ENCODE measurements around the gene ATP6V0E1.
"Not testable (repeated sequence)": the region's sequence is repeated elsewhere in the genome, so short reads cannot be mapped to it uniquely, and the experiment has no call there.

ATP6V0E1 gene

GRCh38 chr5:173010021-173010420, 26.4 kb downstream of the ATP6V0E1 start:
- DNase-seq: no peak

DNA sequence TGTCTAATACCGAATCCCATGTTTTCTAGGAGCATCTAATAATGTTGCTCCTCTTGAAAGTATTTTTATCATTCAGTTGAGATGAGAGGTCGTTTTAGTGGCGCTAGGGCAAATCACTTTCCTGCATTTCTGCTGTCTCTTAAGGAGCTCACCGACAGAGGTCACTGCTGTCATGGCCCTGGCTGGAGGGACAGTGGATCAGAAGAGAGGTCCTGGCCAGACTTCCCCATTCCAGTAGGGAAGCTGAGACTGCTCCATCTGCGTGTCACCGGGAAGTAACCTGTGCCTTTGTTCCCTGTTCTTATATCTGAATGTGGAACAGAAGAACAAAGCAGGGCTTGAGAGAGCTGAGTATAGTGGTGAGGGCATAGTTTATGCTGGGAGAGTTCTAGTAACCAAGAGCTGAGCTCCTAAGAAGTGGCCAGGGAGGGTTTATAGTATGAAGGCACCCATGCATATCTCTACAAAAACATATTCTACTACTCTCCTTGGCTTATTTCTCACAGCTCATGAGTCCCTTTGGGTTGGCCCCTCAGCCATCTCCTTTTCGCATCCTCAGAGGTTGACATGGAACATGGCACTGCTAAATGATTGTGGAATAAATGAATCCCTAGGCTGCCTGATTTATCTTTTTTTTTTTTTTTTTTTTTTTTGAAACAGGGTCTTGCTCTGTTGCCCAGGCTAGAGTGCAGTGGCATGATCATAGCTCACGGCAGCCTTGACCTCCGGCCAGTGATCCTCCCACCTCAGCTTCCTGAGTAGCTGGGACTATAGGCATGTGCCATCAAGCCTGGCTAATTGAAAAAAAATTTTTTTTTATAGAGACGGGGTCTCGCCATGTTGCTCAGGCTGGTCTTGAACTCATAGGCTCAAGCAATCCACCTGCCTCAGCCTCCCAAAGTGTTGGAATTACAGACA, 27.2 kb downstream of the ATP6V0E1 start:
- DNase-seq: no peak

- DNase-seq: no peak
Observed at GRCh38 chr5:173011566-173011965, 28.0 kb downstream of the ATP6V0E1 start.

DNA sequence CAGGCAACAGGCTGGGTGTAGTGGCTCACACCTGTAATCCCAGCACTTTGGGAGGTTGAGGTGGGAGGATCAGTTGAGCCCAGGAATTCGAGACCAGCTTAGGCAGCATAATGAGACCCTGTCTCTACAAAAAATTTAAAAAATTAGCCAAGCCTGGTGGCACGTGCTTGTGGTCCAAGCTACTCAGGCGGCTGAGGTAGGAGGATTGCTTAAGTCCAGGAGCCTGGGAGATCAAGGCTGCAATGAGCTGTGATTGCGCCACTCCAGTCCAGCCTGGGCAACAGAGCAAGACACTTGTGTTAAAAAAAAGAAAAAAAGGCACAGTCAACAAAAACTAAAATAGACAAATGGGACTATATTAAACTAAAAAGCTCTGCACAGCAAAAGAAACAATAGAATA, 29.3 kb downstream of the ATP6V0E1 start:
- no peak for DNase-seq

DNA sequence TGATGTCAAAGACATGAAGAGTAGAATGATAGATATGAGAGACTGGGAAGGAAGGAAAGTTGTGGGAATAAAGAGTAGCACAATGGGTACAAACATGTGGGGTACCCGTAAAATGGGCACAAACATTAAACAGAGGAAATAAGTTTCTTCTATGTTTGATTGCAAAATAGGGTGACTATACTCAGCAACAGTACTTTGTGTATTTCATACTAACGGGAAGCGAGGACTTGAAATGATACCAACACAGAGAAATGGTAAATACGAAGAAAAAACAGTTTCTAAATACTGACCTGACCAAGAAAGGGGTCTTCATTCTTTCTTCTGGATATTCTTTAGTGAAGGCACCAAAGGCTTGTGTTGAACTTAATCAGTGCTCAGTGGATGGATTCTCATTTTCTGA, 31.1 kb downstream of the ATP6V0E1 start:
- no peak for DNase-seq

DNA sequence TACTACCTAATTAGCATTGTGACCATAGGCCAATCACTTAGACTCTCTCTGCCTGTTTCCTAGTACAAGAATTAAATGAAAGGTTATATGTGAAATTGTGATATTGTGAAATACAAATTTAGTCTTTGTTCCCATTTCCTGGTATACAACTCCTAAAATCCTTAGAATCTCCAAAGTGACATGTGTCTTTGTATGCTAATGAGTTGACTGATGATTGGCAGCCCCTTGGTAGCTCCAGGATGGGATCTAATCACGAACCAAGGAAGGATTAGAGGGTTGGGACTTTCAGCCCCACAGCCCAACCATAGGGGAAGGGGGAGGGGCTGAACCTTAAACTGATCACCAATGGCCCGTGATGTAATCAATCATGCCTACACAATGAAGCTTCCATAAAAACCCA, 31.6 kb downstream of the ATP6V0E1 start:
- DNase-seq: no peak

DNA sequence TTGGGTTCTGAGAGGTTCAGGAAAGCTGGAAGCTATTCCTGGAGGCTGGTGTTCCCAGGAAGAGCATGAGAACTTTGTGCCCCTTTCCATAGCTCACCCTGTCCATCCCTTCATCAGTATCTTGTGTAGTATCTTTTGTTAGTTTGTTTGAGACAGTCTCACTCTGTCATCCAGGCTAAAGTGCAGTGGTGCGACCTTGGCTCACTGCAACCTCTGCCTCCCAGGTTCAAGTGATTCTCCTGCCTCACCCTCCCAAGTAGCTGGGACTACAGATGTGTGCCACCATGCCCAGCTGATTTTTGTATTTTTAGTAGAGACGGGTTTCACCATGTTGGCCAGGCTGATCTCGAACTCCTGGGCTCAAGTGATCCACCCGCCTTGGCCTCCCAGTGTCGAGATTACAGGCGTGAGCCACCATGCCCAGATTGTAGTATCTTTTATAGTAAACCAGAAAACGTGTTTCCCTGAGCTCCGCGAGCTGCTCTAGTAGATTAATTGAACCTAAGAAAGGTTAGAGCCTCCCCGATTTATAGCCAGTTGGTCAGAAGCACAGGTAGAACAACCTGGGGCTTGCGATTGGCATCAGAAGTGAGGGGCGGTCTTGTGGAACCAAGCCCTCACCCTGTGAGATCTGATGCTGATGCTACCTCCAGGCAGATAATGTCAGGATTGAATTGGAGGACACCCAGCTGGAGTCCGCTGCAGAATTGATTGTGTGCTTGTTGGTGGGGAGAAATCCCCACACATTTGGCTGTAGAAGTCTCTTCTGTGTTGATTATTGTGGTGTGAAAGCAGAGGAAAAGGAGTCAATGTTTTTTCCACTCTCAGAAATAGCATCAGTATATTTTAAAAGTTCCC, 32.3 kb downstream of the ATP6V0E1 start:
- DNase-seq: no peak

DNA sequence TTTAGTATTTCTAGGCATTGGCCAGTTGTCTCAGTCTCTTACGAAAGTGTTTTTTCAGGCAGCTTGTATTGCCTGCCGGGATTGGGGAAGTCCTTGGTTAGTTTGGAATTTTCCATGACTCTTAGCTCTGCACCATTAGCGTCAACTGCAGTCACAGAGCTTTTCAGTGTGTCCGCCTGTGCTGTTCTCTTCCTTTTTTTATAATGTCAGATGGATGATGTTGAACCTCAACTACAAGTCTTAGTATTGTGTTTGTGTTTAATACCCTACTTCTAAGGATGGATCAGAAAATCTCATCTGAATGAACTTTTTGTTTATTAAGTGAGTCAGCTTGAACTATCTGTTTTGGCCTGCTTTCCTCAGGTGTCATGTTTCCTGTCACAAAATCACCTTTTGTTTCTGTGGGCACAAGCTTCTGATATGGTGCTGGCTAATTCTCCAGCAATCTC, 33.1 kb downstream of the ATP6V0E1 start:
- DNase-seq: no peak

DNA sequence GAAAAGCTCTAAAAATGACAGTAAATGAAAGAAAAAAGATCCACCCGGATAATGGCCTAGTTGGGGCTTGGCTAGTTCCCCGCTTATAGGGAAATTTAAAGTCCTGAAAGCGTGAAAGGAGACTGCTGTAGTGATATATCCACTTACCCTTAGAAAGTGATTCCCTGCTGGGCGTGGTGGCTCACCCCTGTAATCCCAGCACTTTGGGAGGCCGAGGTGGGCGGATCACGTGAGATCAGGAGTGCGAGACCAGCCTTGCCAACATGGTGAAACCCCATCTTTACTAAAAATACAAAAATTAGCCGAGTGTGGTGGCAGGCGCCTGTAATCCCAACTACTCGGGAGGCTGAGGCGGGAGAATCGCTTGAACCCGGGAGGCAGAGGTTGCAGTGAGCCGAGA, 33.5 kb downstream of the ATP6V0E1 start:
- not testable (repeated sequence) for DNase-seq

DNA sequence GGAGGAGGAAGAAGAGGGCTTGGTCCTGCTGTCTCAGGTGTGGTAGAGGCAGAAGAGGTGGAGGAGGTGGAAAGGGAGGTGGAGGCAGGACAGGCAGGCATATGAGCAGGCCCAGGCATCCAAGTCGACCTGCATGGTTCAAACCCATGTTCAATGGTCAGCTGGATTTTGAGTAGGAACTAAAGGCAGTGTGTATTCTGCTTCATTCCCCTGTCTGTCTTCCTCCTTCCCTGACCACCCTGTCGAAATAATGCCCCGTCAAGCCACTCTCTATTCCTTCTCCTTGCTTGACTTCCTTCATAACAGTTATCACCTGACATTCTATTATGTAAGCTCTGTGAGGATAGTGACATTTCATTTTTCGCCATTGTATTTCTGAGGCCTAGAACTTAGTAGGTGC, 34.8 kb downstream of the ATP6V0E1 start:
- no peak for DNase-seq

DNA sequence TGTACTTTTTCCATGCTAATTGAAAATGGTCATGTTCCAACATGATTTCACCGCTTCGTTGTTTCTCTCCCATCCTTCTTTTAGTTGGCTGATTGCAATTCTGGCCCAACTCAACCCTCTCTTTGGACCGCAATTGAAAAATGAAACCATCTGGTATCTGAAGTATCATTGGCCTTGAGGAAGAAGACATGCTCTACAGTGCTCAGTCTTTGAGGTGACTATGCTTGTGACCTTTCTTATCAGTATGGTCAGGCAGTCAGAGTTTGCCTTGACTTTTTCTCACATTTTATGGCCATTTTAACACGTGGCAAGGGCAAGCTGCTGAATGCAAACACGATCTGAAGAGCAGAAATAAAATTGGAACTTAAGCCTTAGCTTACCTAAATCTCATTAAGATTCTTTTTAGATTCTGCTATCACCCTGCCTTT, 36.6 kb downstream of the ATP6V0E1 start:
- no peak for DNase-seq

DNA sequence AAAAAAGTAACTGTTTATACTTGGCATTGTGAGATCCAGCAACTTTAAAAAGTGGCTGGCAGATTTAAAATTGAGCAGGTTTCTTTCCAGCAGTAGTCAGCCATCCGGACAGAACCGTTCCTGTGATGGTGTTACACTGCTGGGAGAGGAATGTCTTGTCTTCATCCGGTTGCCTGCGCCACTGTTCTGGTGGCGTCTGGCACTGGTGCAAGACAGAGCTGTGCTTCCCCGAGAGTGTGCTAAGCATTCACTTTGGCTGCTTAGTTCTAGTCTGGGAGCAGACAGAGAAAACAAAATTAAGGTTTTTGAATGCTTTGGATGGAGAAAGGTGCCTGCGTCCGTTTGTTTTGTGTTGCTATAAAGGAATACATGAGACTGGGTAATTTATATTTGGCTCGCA, 37.1 kb downstream of the ATP6V0E1 start:
- no peak for DNase-seq

GRCh38 chr5:173025651-173026050, 42.1 kb downstream of the ATP6V0E1 start:
- DNase-seq: no peak

DNA sequence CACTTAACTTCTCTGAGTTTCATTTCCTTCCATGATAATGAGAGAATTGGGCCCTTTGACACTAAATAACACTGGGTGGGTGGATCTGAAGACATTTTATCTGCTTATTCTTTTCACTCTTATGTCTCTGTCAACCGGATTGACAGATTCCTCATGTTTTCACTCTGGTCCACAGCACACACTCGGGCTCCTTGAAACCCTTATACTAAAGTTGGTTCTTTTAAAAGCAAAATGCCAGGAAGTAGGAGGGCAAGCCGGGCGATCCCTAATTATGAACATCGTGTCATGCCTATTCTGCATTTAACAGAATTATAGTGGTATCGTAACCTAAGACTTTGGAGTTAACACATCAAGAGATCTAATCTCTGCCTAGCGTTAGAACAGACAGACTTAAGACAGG, 44.3 kb downstream of the ATP6V0E1 start:
- DNase-seq: no peak

- DNase-seq: no peak
Observed at GRCh38 chr5:173028811-173029327, 45.3 kb downstream of the ATP6V0E1 start.

DNA sequence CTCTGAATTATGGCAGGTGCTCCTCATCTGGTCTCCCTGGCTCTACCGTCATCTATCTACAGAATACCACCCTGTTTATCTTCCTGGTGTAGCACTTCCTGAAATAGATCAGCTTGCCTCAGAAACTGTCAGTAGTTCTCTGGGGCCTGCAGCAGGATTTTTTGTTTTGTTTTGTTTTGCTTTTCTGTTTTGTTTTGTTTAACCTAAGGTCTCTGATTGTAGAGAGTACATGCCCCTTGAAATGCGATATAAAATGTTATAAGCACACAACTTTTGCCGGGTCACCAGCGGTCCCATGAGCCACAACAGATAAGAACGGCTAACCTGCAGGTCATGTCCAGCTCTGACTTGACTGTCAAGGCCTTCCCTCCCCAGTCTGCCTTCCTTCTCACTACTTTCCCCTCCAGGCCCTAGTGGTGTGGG, 45.9 kb downstream of the ATP6V0E1 start:
- no peak for DNase-seq

- not testable (repeated sequence) for DNase-seq
Observed at GRCh38 chr5:173032096-173032495, 48.5 kb downstream of the ATP6V0E1 start.

DNA sequence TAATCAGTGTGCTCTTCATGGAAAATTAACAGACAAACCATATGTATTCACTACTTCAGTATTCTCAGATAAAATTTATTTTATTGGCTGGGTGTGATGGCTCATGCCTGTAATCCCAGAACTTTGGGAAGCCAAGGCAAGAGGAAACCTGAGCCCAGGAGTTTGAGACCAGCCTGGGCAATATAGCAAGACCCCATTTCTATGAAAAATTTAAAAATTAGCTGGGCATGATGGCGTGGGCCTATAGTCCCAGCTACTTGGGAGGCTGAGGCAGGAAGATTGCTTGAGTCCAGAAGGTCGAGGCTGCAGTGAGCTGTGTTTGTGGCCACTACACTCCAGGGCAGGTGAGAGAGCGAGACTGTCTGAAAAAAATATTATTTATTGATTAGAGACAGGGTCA, 49.2 kb downstream of the ATP6V0E1 start:
- no peak for DNase-seq

- DNase-seq: no peak
Observed at GRCh38 chr5:173033923-173034322, 50.4 kb downstream of the ATP6V0E1 start.

DNA sequence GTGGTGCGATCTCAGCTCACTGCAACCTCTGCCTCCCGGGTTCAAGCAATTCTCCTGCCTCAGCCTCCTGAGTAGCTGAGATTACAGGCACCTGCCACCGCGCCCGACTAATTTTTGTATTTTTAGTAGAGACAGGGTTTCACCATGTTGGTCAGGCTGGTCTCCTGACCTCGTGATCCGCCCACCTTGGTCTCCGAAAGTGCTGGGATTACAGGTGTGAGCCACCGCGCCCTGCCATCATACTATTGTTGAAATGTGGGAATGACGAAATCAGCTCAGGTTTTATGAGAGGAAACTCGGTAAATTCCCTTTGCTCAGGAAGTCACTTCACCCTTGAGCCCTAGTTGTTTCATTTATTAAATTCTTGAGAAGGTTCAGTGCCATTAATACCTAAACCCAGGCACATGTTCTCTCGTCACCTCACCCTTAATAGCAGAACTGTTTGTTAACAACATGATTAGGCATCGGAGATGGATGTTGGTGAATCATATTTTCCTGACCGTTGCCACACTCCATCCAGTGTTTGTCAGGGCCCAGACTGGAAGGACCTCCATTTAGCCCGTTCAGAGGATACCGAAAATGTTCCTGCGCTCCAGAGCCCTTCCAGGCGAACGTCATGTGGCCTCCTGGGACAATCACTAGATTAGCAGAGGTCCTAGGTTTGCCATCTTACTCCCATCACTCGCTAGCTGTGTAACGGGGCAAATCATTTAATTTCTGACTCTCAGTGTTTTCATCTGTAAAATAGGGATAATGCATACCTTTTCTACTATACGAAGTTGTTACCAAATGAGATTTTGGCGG, 52.5 kb downstream of the ATP6V0E1 start:
- no peak for DNase-seq

GRCh38 chr5:173039188-173039587, 55.6 kb downstream of the ATP6V0E1 start:
- DNase-seq: no peak

GRCh38 chr5:173039964-173040363, 56.4 kb downstream of the ATP6V0E1 start:
- DNase-seq: no peak

Data from NCI-H82 (cell line).